Omental fat pad (tissue), 4 donors: ENCODE data around the gene DOCK9. TPM values are rescaled to one million over a fixed set of nuclear protein-coding genes. Genes with fewer than 3 reads are reported as not detected.

Experiments used
- ATAC-seq: fragments of 150-250 bp; one replicate; pipeline ENCODE4 v1.9.1; 2016; ENCODE audit warnings: mild to moderate bottlenecking, moderate library complexity; ENCODE audit not compliant: low FRiP score
- DNase-seq: peaks from one replicate; pipeline ENCODE4 v3.0.0-alpha.2; 2019; ENCODE audit warnings: low spot score
- total RNA-seq, 4 donors: library from RNA; depleted of rRNA; stranded (reverse); fragments of >200 nt; gene quantifications; one replicate each; pipeline ENCODE4 v1.1.0, GENCODE V29; 2016
- TF ChIP-seq, protein P1 (sequence below), 3 donors: fragments of 450-650 bp; IDR thresholded peaks; one replicate each; pipeline ENCODE4 v1.5.1; 2016 to 2017; ENCODE audit warnings: antibody characterized with exemption in 3 of 3, mild to moderate bottlenecking in 3 of 3, moderate library complexity in 2 of 3

The DOCK9 gene
- total RNA-seq, 4 donors from 2014 or later = 94.4 to 364 (median 145) TPM

DNA sequence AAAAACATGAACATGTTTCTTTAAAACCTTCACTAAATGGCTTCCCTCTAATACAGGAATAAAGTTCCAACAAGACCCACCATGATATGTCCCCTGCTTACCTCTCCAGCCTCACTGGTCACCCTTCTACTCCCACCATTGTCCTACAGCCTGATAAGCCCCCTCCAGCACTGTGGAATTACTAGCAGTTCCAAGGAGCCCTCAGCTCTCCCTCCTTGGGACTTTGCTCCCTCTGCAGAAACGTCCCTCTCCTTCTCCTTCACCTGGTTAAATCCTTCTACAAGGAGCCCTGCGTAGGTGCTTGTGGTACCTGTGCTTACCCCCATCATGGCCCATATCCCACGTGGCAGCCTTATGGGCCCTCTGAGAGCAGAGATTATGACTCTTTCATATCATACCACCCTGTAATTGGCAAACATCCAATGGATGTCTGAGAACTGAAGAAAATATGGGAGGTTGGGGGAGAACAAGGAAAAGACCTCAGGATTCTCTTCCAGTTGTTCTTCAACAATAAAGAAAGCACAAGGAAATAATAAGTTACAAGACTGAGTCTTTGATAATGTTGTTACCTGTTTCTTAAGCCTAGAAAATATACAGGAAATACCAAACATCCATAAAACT is 26.1 kb upstream of the DOCK9 start:
- no peak for DNase-seq
- no peak for ATAC-seq
- TF ChIP-seq, protein P1, sequence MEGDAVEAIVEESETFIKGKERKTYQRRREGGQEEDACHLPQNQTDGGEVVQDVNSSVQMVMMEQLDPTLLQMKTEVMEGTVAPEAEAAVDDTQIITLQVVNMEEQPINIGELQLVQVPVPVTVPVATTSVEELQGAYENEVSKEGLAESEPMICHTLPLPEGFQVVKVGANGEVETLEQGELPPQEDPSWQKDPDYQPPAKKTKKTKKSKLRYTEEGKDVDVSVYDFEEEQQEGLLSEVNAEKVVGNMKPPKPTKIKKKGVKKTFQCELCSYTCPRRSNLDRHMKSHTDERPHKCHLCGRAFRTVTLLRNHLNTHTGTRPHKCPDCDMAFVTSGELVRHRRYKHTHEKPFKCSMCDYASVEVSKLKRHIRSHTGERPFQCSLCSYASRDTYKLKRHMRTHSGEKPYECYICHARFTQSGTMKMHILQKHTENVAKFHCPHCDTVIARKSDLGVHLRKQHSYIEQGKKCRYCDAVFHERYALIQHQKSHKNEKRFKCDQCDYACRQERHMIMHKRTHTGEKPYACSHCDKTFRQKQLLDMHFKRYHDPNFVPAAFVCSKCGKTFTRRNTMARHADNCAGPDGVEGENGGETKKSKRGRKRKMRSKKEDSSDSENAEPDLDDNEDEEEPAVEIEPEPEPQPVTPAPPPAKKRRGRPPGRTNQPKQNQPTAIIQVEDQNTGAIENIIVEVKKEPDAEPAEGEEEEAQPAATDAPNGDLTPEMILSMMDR (IDR thresholded peaks at IDR 0.05) = no peak

DNA sequence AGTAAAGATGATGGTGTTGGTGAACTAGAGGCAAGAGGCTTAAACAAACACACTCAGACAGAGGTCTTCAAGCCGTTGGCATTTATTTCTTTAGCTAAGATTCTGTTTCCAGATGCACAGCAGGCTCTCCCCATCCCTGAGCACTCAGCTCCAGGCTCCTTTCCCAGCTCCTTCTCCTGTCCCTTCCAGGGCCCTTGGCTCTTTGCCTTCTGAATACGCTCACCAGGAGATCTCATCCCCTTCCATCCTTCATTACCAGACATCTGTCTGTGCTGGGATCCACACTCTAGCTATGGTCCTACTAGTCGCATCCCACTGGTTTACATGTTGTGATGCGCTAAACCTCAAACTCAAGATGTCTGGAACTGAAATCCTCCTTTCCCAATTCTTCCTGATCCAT is 25.3 kb upstream of the DOCK9 start:
- no peak for ATAC-seq
- TF ChIP-seq, protein P1 (IDR thresholded peaks at IDR 0.05) = no peak
- DNase-seq = no peak

DNA sequence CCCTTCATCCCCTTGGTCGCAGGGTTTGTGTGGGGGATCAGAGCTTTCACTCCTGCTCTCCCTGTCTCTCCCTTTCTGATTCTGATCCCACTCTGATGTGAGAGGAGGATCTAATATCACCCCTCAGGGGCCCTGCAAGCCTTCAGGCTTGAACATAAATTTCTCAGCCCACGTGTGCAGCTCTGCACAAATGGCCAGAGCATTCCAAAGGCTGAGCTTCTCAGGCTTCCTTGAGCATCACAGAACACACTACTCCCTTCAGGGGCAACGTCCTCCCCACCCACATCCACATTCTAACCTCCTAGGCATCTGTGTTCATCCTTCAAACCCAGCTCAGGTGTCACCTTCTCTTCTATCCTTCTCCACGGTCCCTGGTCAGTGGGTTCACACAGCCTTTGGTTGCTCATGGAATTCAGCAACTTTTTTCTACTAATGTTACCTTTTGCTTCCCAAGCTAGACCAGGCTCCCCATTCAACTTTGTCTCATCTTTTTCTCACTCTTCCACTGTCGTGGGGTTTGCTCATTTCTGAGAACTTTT is 24.4 kb upstream of the DOCK9 start:
- no peak for ATAC-seq

DNA sequence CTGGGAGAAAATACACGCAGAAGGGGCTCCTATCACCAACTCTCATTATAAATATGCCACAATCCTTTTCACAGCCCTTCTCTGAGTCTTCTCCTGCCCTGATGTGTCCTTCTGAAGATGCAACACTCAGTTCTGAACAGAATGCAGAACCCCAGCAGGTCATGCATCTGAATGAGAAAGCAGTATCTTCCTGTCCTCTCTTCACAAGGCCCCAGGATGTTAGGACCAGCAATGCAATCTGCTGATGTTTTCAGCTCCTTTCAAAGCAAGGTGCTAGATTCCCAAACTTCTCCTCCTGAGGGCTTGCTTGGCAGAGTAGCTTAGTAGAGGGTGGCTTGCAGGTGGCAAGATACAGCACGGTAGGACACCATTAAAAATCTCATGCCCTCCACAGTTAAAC is 22.3 kb upstream of the DOCK9 start:
- no peak for ATAC-seq
- TF ChIP-seq, protein P1 (IDR thresholded peaks at IDR 0.05) = no peak
- DNase-seq = no peak

More for the DNA sequence above, 24.4 kb upstream of the DOCK9 start:
- TF ChIP-seq, protein P1 (IDR thresholded peaks at IDR 0.05) = no peak
- DNase-seq = no peak

DNA sequence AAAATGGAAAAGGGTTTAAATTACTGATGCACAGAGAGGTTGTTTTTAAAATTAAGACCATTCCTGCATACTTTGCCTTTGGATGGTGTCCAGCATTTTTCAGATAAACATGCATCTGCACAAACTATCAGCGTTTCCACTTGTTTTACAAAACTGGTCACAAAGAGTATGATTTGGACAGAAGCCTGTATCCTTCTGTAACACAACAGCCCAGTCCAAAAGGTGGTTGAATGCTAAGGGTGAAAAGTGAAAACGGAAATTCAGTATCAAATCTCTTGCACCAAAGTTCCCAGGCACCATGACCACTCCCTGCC is 21.7 kb upstream of the DOCK9 start:
- TF ChIP-seq, protein P1 (IDR thresholded peaks at IDR 0.05) = no peak

DNA sequence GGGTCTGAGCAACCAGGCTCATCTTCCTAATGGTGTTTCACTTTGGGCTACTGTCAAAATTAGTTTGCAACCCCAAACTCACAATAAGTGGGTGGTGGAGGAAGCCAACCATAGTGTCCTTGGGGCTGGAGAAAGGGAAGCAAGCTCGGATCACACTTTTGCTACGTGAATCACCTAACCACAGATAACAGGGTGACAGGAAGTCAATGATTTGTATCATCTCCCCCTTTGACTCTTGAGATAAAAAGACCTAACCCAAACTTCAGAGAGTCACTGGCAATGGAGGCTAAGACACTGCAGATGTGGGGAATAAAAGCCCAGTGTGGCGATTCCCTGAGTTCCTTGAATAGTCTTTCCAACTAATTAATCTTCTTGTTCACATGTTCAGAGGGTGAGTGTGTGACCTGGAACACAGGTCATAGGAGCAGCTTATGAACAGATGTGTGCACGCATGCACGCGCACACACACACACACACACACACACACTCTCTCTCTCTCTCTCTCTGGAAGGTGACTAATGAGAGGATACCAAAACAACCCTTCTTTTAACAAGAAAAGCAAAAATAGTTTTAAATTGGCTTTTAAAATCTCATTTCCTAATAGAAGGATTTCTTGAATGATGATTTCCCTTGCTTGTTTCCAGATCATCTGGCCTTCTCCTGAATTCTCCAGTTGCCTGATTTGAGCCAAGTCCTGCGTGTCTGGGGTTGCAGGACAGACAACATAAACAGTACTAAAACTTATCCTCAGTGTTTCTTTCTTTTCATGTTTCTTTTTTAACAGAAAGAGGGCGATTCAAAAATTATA is 21.2 kb upstream of the DOCK9 start:
- TF ChIP-seq, protein P1 (IDR thresholded peaks at IDR 0.05) = no peak
- ATAC-seq (no peak), DNase-seq (no peak)

More for the DNA sequence above, 21.7 kb upstream of the DOCK9 start:
- ATAC-seq (no peak), DNase-seq (no peak)
